Spleen (tissue), 11 donors: ENCODE data around the gene CNOT6. TPM values are rescaled to one million over a fixed set of nuclear protein-coding genes. Genes with fewer than 3 reads are reported as not detected.

Source experiments
- DNase-seq: peaks from one replicate; pipeline ENCODE4 v3.0.0-alpha.2; 2020
- H3K27ac ChIP-seq, 8 donors: fragments of 200-600 bp; sonication (generic) in 7 of 8; 1 replicate in 4 of 8; 2 replicates in 4 of 8; pipeline versions ENCODE4 v1.5.0 to v1.8.0; 2016 to 2021; ENCODE audit warnings: inconsistent platforms in 4 of 8, mild to moderate bottlenecking in 4 of 8, moderate library complexity in 1 of 8
- H3K27me3 ChIP-seq, 7 donors: fragments of 200-600 bp; sonication (generic) in 6 of 7; replicated peaks in 1 of 7; 1 replicate in 4 of 7; 2 replicates in 3 of 7; pipeline versions ENCODE4 v1.5.0 to v1.8.0; 2016 to 2021; ENCODE audit warnings: inconsistent platforms in 3 of 7, mild to moderate bottlenecking in 1 of 7
- H3K36me3 ChIP-seq, 6 donors: fragments of 200-600 bp; sonication (generic) in 5 of 6; 1 replicate in 4 of 6; 2 replicates in 2 of 6; pipeline versions ENCODE4 v1.5.0 to v1.8.0; 2016 to 2021; ENCODE audit warnings: inconsistent platforms in 2 of 6
- H3K4me1 ChIP-seq, 6 donors: fragments of 200-600 bp; sonication (generic) in 5 of 6; 1 replicate in 3 of 6; 2 replicates in 3 of 6; pipeline versions ENCODE4 v1.5.0 to v1.8.0; 2016 to 2021; ENCODE audit warnings: inconsistent platforms in 3 of 6
- H3K4me3 ChIP-seq, 8 donors: fragments of 200-600 bp; sonication (generic) in 7 of 8; 1 replicate in 4 of 8; 2 replicates in 4 of 8; pipeline versions ENCODE4 v1.5.0 to v1.8.0; 2016 to 2021; ENCODE audit warnings: inconsistent platforms in 4 of 8, mild to moderate bottlenecking in 4 of 8, moderate library complexity in 2 of 8
- H3K9me3 ChIP-seq, 8 donors: fragments of 200-600 bp; sonication (generic) in 7 of 8; 1 replicate in 4 of 8; 2 replicates in 4 of 8; pipeline versions ENCODE4 v1.5.0 to v1.8.0; 2016 to 2021; ENCODE audit warnings: inconsistent platforms in 4 of 8
- POLR2A ChIP-seq, 3 donors: fragments of 450-650 bp; IDR thresholded peaks; one replicate each; pipeline ENCODE4 v1.5.1; 2017; ENCODE audit warnings: antibody characterized with exemption in 3 of 3, mild to moderate bottlenecking in 1 of 3
- POLR2AphosphoS5 ChIP-seq, 3 donors: sonication (generic); formaldehyde crosslinking; IDR thresholded peaks; one replicate each; pipeline ENCODE4 v1.5.1; 2017; ENCODE audit warnings: antibody characterized with exemption in 3 of 3
- WGBS, 5 donors: extraction: QIAGEN DNeasy Blood & Tissue Kit in 3 of 5; methylation state at CpG; one replicate each; pipeline versions ENCODE4 v1.1.5 to v1.1.7; 2013 to 2018; 5-methylcytosine and 5-hydroxymethylcytosine counted together
- intact Hi-C: fragments of 100-400 bp; cut with DNase I; formaldehyde crosslinking; loops from one replicate; pipeline ENCODE4 v1.15.0; 2023; ENCODE audit warnings: low total_unique reads
- polyA plus RNA-seq, 3 donors: library from polyadenylated mRNA; stranded (reverse); fragments of 200-250 nt; gene quantifications; one replicate each; pipeline ENCODE4 v1.2.1, GENCODE V29; 2013
- total RNA-seq, 7 donors: library from RNA; depleted of rRNA in 3 of 7; stranded (reverse); fragments of >200 nt in 3 of 7; fragmentation: NEBNext Ultra II Directional in 4 of 7; extraction: Animal tissue kit (Norgen Biotek cat#: 25700) in 4 of 7; gene quantifications; one replicate each; pipeline versions ENCODE4 v1.1.0 to v1.2.1, GENCODE V29; 2016 to 2021
- TF ChIP-seq, protein P1 (sequence below), 11 experiments: fragments of 200-600 bp in 7 of 11; fragments of 450-650 bp in 4 of 11; sonication (generic) in 4 of 11; IDR thresholded peaks in 8 of 11; conservative IDR thresholded peaks in 3 of 11; 1 replicate in 7 of 11; 2 replicates in 4 of 11; pipeline versions ENCODE4 v1.4.0 to v1.8.0; 2016 to 2021; ENCODE audit warnings: antibody characterized with exemption in 11 of 11, inconsistent platforms in 4 of 11, mild to moderate bottlenecking in 1 of 11
- donor health status: healthy with polysubstance abuse.
- donor health status: DM: no; HTN: no; CAD: no; lungs with moderate emphysema.
- donor health status: DM: no; HTN: no; CAD: no.
- donor health status: Bipolar disorder and iron deficiency.
- donor health status: healthy.
- donor health status: DM: no; HTN: no; CAD: no.
- donor health status: DM: yes; HTN: yes; CAD: no.

The CNOT6 gene
- total and polyA plus RNA-seq, 10 donors: 5.5 to 26.5 (median 21.6) TPM

- intact Hi-C loops: no loop called here
- H3K36me3 ChIP-seq: no peaks in the 10 kb centered on the region
- TF ChIP-seq POLR2AphosphoS5 (IDR thresholded peaks at IDR 0.05): no peak
- TF ChIP-seq, protein P1, sequence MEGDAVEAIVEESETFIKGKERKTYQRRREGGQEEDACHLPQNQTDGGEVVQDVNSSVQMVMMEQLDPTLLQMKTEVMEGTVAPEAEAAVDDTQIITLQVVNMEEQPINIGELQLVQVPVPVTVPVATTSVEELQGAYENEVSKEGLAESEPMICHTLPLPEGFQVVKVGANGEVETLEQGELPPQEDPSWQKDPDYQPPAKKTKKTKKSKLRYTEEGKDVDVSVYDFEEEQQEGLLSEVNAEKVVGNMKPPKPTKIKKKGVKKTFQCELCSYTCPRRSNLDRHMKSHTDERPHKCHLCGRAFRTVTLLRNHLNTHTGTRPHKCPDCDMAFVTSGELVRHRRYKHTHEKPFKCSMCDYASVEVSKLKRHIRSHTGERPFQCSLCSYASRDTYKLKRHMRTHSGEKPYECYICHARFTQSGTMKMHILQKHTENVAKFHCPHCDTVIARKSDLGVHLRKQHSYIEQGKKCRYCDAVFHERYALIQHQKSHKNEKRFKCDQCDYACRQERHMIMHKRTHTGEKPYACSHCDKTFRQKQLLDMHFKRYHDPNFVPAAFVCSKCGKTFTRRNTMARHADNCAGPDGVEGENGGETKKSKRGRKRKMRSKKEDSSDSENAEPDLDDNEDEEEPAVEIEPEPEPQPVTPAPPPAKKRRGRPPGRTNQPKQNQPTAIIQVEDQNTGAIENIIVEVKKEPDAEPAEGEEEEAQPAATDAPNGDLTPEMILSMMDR (IDR thresholded peaks at IDR 0.05 in 8 of 11, conservative IDR thresholded peaks at IDR 0.05 in 3 of 11): no peak
- no peak for TF ChIP-seq POLR2A (IDR thresholded peaks at IDR 0.05)
- peak; percentile 42 for DNase-seq
- H3K27me3 ChIP-seq: peaks cover 0 to 23% (median 0%) of the 10 kb centered on the region in 7 donors
- no peak overlapping the region for H3K27ac ChIP-seq
- H3K9me3 ChIP-seq: peaks cover 0 to 12% (median 0%) of the 10 kb centered on the region in 8 donors
- WGBS, 5 donors: 91 to 95% (median 94%) methylated on average over 9 to 10 of the region's 10 CpGs
- no peaks in the 10 kb centered on the region for H3K4me1 ChIP-seq
- no peak overlapping the region for H3K4me3 ChIP-seq
Measured at GRCh38 chr5:180460834-180461233, 33.3 kb upstream of the CNOT6 start.

- Histone ChIP-seq H3K4me3 (no peak overlapping the region), H3K4me1 (no peaks in the 10 kb centered on the region), H3K27ac (no peak overlapping the region), H3K27me3 (peaks cover 0 to 28% (median 0%) of the 10 kb centered on the region in 7 donors), H3K36me3 (no peaks in the 10 kb centered on the region), H3K9me3 (peaks cover 0 to 12% (median 0%) of the 10 kb centered on the region in 8 donors)
- WGBS, 5 donors: 77 to 89% (median 78%) methylated on average over 7 to 9 of the region's 9 CpGs
- TF ChIP-seq, protein P1 (IDR thresholded peaks at IDR 0.05 in 8 of 11, conservative IDR thresholded peaks at IDR 0.05 in 3 of 11): no peak
- TF ChIP-seq POLR2AphosphoS5 (IDR thresholded peaks at IDR 0.05): no peak
- no peak for TF ChIP-seq POLR2A (IDR thresholded peaks at IDR 0.05)
- peak; percentile 45 for DNase-seq
- intact Hi-C loops: no loop called here
Measured at GRCh38 chr5:180461303-180461702, 32.9 kb upstream of the CNOT6 start.

DNA sequence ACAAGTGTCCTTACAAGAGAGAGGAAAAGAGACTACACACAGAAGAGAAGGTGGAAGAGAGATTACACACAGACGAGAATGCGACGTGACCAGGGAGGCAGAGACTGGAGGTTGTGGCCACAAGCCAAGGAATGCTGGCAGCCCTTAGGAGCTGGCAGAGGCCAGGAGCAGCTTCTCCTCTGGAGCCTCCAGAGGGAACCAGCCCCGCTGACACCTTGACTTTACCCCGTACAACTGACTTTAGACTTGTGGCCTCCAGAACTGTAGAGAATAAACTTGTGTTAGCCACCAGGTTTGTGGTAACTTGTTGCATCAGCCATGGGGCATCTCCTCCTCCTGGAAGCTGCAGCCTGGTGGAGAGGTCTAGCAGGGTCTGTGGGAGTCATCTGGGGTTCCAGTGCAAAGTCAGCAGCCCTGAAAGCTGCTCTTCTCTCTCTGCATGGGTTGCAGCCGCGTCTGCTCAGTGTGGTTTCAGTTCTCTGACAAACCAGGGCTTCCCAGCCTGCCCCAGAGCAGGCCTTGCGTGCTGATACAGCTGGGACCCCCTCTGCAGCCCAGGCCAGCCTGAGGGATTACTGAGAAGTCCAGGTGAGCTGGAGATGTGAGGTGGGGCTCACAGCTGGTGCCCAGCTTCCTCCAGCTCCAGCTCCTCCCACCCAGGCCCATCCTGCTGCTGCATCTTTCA lies 30.8 kb upstream of the CNOT6 start:
- TF ChIP-seq POLR2AphosphoS5 (IDR thresholded peaks at IDR 0.05) (no peak), POLR2A (IDR thresholded peaks at IDR 0.05) (no peak)
- TF ChIP-seq, protein P1 (IDR thresholded peaks at IDR 0.05 in 8 of 11, conservative IDR thresholded peaks at IDR 0.05 in 3 of 11): no peak
- Histone ChIP-seq H3K4me1 (peaks cover 0 to 20% (median 12%) of the 10 kb centered on the region in 6 donors), H3K36me3 (no peaks in the 10 kb centered on the region), H3K4me3 (no peak overlapping the region), H3K9me3 (peaks cover 0 to 12% (median 0%) of the 10 kb centered on the region in 8 donors), H3K27ac (no peak overlapping the region), H3K27me3 (peaks cover 0 to 32% (median 0%) of the 10 kb centered on the region in 7 donors)
- 62 to 77% (median 72%) methylated on average over 8 of the region's 8 CpGs for WGBS, 5 donors
- peak; percentile 54 for DNase-seq
- intact Hi-C loops: no loop called here

DNA sequence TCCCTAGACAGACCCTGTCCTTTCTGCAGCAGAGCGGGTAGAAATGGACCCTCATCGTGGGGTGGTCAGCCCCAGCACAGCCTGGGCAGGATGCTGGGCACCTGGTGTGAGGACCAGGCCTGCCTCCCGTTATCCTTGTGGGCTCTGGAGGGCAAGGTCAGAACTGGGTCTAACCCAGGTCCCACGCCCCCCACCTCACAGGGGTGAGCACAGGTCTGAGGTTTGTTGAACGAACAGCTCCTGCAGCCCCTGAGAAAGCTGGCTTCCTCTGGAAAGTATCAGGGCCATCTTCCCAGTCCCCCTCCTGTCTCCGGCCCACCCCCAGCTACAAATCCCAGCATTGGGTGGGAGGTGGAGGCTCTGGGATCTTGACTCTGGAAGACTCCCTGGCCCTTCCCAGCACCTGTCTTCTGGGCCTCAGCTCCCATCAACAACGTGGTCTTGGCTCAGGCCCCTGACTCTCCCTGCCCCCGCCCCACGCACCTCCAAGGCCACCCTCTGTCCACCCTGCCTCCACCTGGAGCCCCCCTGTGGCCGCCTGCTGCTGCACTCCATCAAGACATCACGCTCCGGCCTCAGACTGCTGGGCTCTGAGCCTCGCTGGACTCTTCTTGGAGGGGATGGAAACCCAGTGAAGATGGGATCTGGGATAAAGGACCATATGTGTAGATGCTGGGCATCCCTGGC lies 30.1 kb upstream of the CNOT6 start:
- Histone ChIP-seq H3K36me3 (no peaks in the 10 kb centered on the region), H3K4me3 (no peak overlapping the region), H3K4me1 (peaks cover 0 to 27% (median 14%) of the 10 kb centered on the region in 6 donors), H3K27me3 (peaks cover 0 to 32% (median 0%) of the 10 kb centered on the region in 7 donors), H3K27ac (no peak overlapping the region), H3K9me3 (peaks cover 0 to 5% (median 0%) of the 10 kb centered on the region in 8 donors)
- no peak for TF ChIP-seq POLR2AphosphoS5 (IDR thresholded peaks at IDR 0.05)
- TF ChIP-seq, protein P1 (IDR thresholded peaks at IDR 0.05 in 8 of 11, conservative IDR thresholded peaks at IDR 0.05 in 3 of 11): no peak
- no peak for TF ChIP-seq POLR2A (IDR thresholded peaks at IDR 0.05)
- intact Hi-C loops: no loop called here
- WGBS, 5 donors: 69 to 81% (median 79%) methylated on average over 13 of the region's 13 CpGs
- DNase-seq: peak; percentile 50
